HTERT RPE-1 (cell line): Measurements from ENCODE around the gene ITM2C.

Source experiments
- in situ Hi-C: fragments of 300-500 bp; cut with MboI; formaldehyde crosslinking; loops from 4 replicates; pipeline ENCODE4 v1.14.3; 2020; ENCODE audit warnings: low sequenced_read_pairs

Gene ITM2C

DNA sequence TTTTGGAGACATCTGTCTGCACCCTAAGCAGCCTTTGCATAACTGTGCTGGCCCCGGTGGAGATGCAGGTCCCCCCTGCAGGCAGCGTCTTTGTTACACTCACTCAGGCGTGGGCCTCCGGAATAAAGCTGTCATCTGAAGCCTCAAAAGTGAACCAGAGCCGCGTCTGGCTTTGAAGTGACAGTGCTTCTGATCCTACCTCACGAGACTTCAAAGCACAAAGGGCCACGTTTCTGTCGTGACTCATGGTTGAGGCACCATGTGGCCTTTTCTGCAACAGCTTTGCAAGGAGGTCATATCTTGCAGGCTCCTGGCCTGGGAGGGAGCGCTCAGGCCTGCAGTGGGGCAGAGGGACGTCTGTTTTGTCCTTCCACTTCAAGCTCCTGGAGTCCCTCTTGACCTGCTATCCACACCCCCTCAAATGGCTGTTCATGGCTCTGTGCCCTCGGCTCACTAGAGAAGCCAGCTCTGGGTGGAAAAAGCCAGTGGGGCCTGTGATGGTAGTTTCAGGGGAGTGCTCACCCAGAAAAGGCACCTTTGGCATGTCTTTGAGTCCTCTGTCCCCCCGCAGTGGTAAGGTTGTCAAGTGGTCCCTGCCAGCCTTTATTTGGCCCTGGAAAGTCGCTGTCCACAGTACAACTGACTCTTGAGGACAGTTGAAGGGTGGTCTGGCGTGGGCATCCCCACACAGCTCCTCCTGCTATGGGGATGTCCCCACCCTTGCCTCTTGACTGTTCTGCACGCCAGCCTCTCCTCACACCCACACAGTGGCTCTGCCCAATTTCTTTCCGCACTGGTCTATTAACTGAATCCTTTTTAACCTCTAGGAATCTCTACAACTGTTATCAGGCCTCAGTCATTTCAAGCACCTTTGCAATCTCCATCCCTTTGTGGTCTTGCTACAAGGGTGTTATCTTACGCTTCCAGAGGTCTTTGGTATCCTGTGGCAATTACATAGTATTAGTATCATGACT, 41.0 kb downstream of the ITM2C start:
- in situ Hi-C loops, result no loop called here

DNA sequence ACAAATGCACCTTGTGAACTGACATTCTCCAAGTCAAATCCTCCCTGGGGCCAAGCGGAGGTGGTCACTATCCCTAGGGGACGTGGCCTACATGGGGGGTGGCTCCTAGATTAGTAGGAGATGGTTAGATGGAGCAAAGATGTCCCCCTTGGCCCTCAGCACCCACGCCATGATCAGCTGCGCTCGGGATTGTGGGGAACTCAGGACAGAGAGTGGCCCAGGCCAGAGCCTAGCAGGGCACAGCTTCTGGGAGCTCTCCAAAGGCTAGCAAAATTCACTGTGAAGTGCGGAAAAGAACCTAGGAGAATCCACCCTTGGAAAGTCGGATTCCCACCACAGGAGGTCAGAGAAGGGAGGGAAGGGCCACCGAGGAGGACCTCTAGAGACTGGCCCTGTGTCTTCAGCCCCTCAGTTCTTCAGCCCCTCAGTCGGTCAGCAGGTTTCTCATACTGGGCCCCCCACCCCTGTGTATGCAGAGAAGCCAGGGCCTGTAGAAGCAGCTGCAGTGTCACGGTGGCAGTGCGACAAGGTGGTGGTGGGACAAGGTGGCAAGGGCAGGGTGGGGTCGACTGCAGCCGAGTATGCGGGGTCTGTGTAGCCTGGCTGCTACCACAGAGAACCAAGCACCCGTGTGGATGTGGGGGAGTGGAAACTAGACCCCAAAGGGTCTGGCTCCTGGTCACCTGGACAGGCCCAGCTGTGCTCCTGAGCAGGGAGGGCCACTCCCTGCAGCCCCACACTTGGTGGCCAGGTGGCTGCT, 41.9 kb downstream of the ITM2C start:
- in situ Hi-C loops, result no loop called here

GRCh38 chr2:230907361-230908091, 42.8 kb downstream of the ITM2C start:
- in situ Hi-C loops, result no loop called here

GRCh38 chr2:230908092-230908594, 43.4 kb downstream of the ITM2C start:
- in situ Hi-C loops, result no loop called here

- in situ Hi-C loops, result no loop called here
Observed at GRCh38 chr2:230908595-230909191, 44.0 kb downstream of the ITM2C start.

DNA sequence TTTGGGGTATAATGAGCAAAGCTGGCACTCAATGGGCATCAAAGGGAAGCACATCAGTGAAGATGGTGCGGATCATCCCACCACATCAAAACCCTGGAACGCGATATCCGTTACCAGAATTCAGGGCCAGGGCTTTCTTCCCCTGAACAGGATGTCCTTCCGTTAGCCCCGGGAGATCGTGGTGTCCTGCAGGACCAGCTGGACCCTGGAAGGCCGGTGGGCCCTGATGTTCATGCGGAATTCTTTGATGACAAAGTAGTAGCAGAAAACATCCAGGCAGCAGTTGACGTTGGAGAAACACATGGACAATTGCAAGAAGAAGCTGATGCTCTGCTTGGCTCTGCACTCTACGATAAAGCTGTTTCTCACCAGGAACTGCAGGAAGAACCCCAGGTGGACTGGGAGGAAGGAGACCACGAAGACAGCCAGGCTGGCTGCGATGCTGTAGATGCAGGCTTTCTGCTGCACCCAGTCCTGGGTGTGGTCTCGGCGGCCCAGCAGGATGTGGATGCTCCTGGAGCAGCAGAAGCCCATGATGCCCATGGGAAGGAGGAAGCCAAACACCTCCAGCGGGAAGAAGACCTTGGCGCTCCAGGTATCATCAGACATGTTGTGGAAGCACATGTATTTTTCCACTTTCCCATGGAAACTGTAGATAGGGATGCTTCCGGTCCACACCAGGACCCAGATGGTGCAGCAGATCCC, 45.3 kb downstream of the ITM2C start:
- in situ Hi-C loops, result no loop called here

GRCh38 chr2:230910546-230911177, 45.9 kb downstream of the ITM2C start:
- in situ Hi-C loops, result no loop called here

DNA sequence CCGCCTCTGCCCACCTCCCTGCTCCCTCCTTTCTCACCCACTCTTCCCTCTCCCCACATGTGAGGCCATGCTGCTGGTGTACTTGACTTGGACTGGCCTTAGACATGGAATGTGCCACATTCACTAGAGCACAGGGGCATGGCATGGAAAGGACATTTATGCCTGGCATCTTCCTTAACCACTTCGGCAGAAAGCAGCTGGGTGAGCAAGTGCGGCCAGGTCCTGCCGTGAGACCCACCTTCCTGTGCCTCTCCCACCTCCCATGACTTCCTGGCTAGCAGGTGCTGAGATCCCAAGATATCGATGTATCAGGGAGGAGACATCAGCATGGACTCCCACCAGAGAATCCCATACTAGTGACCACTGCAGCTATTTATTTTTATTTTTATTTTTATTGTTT, 47.3 kb downstream of the ITM2C start:
- in situ Hi-C loops, result no loop called here

- in situ Hi-C loops, result no loop called here
Observed at GRCh38 chr2:230912724-230913123, 48.0 kb downstream of the ITM2C start.

GRCh38 chr2:230913406-230914143, 48.8 kb downstream of the ITM2C start:
- in situ Hi-C loops, result no loop called here

- in situ Hi-C loops, result no loop called here
Observed at GRCh38 chr2:230914886-230915285, 50.1 kb downstream of the ITM2C start.

DNA sequence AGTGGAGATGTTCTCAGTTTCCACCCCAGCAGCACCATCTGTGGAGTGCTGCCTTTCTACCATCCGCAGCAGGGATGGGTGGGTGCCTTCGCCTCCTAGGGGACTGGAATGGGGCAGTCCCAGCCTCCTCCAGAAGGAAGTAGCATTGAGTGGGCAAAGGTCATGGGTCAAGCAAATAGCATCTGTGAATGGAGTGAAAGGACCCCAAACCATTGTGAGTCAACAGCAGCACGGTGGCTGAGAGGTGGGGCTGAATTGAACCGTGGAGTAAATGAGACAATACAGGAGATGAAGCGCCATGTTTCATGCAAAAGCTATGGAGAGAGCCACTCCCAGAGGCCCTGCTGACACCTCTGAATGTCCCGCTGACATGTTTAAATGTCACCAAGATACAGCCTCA, 50.6 kb downstream of the ITM2C start:
- in situ Hi-C loops, result no loop called here

- in situ Hi-C loops, result no loop called here
Observed at GRCh38 chr2:230916218-230916617, 51.5 kb downstream of the ITM2C start.

DNA sequence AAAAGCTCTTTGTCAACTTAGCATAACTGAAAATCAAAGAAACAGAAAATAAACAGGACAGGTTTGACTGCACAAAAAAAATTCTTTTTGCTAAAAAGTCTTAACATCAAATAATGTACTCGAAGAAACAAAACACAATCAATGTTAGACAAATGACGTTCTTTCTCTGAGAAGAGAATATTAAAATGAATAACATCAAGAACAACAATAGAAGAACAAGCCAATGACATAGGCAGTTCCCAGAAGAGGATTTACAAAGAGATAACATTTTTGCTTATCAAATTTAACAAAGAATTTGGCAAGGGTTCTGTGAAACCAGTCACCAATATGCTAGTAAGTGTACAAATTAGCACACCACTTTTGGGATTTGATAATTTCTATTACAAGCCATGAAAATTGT, 54.5 kb downstream of the ITM2C start:
- in situ Hi-C loops, result no loop called here

DNA sequence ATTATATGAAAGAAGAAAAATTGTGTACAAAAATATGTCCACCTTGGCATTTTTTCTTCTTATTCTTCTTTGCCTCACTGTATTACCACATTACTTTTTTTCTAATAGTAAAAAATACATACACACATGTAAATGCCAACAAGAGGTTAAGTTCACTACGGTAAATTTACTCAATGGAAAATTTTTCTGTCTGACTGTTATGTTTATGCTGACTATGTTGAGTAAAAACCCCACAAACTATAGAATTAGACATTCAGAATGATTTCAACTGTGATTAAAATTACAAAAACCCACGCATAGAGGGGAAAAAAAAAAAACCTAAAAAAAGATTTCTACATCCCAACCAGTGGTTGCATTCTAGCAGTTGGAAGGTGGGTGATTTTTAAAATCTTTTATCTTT, 54.9 kb downstream of the ITM2C start:
- in situ Hi-C loops, result no loop called here

DNA sequence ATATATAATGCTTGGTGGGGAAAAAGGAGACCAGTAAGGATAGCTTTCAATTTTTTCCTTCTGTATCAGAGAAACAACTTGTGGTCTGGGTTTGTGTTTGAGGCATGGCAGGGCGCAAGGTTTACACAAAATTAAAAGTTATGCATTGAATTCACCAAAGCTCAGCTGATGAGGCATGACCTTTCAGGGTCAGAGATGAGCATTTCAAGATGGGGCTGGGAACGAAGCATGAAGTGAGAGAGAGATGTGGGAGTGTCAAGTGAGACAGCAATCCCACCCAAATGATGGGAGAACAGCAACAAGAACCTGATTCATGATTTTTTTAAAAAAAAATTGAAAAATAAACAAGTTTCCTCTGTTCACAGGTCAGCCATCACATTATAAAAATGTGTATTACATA, 55.4 kb downstream of the ITM2C start:
- in situ Hi-C loops, result no loop called here

GRCh38 chr2:230921806-230922595, 57.3 kb downstream of the ITM2C start:
- in situ Hi-C loops, result no loop called here
